G401.6 (cell line): ENCODE data around the gene DPYSL4.
"Not testable (repeated sequence)": the region's sequence is repeated elsewhere in the genome, so short reads cannot be mapped to it uniquely, and the experiment has no call there.

Experiments used
- FAIRE-seq: peaks from 2 replicates; lab custom pipeline; 2012; peaks lifted over from hg19 to GRCh38; lab: Jason Lieb, UNC

The DPYSL4 gene

DNA sequence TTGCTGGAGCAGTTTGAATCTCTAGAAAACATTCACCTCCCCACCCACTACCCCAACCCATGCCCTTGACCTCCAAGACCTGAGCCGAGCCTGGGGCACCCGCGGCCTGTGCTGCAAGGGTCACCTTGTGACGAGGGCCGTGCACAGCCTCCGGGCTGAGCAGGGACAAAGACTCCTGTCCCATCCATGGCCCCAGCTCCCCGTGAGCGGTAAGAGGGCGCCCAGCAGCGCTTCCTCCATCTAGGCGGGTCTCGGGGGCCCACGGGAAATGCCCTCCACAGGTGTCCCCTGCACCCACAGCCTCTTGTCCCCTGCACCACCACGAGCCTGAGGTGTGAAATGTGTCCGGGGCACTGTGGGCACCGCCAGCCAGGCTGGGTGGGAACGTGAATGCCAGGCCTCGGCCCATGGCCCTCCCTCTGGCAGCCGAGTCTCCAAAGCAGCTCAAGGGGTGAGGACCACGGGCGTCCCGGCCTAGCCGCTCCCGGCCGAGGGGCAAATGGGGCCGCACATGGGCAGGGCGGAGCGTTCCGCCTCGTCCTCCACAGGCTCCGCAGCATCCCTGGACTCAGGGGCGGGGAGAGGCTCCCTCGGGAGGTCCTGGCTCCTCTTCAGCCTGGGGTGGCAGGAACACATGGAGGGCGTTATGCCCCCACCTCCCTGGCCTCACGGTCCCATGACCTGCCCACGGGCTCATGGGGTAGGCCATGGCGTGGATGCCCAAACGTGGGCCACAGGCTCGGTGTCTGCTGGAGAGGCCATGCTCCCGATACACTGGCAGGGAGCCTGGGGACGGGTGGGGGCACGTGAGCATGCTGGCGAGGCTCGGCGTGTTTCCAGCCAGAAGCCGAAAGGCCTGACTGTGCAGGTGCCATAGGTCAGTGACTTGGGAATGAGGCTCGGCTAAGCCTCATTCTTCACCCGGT lies 21.1 kb downstream of the DPYSL4 start:
- no peak for FAIRE-seq

DNA sequence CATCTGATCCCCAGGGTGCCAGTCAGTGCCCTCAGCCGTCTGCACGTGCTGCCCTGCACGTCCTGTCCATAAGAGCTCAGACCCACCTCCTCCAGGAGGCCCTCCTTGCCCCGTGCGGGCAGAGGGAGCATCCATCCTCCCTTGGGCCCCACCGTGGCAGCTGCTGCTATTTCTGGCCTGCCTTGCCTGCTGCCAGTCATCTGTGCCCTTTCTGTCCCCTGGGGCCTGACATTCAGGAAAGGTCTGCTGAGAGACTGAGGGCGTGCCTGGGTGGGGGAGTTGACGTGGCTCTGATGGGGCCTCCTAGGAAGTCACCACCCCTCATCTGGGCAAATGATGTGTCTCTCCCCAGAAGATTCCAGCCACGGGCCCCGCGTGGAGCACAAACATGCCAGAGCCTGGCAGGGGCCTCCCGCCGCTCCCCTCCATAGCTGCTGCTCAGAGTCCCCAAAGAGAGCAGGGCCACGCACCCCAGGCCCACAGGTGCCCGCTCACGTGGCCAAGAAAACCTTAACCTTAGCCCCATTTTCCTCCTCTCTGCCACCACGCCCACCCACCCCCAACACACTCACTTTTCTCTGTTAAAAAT lies 21.8 kb downstream of the DPYSL4 start:
- no peak for FAIRE-seq

DNA sequence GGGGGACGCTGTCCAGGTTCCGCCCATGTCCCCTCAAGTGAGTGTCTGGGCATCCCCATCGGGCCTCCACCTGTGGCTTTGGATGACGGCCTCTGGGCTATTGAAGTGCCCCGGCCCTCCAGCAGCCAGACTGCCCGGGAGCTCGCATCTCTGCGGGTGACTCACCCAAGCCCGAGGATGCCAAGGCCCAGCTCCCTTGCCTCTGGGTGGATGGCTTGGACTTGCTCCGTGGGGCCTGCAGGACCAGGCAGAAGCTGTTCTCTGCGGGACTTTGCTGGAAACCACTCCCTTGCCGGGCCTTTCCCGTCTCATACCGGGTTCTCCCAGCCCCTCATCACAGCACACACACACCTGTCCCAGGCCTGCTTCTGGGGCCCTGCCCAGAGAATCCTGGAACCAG lies 22.4 kb downstream of the DPYSL4 start:
- no peak for FAIRE-seq

DNA sequence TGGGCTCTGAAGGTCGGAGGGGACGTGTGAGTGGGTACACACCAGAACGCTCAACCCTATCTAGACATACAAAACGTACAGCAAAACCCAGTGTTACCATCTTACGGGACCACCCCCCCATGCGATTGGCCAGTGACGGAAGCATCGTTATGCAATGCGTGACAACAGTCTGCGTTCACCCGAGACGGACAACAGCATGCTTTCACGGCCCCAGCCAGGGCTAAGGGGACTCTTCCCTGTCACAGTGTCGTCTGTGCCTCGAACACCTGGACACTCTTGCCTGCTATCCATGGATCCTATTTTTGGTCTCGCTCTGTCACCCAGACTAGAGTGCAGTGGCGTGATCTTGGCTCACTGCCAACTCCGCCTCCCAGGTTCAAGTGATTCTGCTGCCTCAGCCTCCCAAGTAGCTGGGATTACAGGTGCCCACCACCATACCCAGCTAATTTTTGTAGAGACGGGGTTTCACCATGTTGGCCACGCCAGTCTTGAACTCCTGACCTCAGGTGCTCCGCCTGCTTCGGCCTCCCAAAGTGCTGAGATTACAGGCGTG lies 23.3 kb downstream of the DPYSL4 start:
- no peak for FAIRE-seq

DNA sequence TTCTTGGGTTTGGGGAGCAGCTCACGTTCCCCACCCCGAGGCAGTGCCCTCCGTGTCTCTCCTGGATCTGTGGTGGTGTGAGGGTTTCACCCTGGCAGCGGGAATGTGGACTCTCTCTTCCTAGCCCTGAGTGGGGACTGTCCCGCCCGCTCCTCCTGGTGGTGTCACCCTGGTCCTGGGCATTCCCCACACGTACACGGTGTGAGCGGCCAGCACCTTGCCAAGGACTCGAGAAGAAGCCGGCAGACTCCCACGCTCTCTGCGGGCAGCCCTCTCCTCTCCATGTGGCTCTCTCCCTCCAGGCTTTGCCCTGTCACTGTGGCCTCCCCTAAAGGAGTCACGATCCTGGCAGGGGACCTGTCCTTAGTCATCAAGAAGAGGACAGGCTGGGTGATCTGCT lies 24.0 kb downstream of the DPYSL4 start:
- no peak for FAIRE-seq

DNA sequence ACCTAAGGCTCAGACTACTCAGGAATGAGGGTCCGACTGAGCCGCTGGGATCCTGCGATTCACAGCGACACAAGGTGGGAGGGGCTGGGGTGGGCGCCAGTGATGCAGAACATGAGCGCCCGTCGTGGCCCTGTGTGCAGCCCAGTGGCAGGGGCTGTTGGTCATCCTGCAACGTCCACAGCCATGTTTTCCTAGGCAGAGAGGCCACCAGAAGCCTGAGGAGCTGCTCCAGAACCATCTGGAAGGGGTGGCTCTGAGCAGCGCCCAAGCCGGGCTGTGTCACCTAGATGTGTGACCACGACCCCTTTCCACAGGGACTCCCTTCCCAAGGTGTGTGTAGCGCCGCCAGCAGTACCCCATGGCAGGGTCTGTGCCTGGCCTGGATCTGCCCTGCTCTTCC lies 24.5 kb downstream of the DPYSL4 start:
- no peak for FAIRE-seq

DNA sequence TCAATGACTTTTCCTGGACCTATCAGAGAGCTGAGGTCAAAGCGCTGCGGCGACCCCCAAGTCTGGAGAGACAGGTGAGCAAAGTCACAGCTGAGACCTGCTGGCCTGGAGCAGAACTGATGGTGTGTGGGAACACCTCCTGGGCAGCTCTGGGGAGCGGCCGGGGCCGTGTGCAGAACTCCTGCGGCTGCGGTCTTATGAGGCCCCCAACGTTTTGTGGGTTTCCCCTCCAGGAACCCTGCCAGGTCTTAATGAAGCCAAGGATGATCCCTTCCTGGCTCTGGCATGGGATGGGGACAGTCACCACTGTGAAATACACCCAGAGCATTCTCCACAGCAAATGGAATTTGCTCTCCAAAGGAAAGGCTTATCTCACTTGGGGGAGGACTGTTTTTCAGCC lies 26.1 kb downstream of the DPYSL4 start:
- FAIRE-seq, result no peak

DNA sequence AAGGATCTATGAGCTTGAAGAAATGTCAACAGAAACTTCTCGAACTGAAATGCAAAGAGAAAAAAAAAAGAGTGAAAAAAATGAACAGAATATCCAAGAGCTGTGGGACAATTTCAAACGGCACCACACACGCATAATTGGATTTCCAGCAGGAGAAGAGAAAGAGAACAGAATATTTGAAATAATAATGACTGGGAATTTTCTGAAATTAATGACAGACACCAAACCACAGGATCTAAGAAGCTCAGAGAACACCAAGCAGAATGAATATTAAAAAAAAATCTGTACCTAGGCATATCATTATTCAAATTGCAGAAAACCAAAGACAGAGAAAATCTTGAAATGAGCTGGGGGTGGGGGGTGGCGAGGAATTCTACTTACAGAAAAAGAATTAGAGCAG lies 27.2 kb downstream of the DPYSL4 start:
- no peak for FAIRE-seq

DNA sequence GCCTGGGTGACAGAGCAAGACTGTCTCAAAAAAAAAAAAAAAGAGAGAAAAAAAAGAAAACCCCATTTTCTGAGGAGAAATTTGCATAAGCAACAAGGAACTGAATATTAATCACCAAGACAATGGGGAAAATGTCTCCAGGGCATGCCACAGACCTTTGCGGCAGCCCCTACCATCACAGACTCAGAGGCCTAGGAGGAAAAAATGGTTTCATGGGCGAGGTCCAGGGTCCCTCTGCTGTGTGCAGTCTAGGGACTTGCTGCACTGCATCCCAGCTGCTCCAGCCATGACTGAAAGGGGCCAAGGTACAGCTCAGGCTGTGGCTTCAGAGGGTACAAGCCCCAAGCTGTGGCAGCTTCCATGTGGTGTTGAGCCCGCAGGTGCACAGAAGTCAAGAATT lies 29.7 kb downstream of the DPYSL4 start:
- not testable (repeated sequence) for FAIRE-seq

DNA sequence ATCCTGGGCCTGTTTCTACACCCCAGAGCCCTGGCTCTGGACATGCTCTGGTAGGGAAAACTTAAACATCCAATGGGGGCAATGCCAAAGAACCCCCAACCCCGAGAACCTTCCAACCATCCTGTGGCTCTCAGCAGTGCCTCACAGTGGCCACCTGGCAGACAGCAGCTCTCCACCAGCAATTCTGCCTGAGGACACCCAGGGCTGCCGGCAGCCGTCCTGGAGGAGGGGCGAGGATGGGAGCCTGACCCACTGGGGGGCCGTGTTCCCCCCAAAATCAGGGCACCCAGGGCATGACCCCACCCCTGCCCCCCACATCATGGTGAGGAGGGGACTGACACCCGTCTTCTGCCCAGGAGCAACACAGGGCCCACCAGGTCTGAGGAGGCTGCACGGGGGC lies 32.7 kb downstream of the DPYSL4 start:
- FAIRE-seq, result no peak

DNA sequence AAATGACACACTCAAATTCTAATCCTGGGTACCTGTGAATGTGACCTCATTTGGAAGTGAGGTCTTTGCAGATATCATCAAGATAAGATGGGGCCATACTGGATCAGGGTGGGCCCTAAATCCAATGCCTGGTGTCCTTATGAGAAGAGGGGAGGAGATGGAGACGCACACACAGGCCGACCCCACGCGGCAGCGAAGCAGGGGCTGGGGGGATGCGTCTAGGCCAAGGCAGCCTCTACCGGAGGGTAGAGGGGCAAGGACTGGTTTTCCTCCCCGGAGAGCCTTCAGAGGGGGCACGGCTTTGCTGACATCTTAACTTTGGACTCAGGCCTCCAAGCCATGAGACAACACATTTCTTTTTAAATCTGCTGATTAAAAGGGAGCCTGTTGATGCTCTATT lies 33.3 kb downstream of the DPYSL4 start:
- FAIRE-seq, result no peak

DNA sequence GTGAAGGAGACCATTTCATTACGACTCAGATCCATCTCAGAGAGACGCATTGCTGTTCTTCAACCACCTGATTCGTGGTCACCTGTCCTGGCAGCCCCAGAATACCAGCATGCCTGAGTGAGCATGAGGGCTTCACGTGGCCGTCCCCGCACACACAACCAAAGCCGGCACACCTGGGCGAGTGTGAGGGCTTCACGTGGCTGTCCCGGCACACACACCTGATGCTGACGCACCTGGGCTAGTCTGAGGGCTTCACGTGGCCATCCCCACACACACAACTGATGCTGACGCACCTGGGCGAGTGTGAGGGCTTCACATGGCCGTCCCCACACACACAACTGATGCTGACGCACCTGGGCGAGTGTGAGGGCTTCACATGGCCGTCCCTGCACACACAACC lies 34.2 kb downstream of the DPYSL4 start:
- FAIRE-seq, result not testable (repeated sequence)

DNA sequence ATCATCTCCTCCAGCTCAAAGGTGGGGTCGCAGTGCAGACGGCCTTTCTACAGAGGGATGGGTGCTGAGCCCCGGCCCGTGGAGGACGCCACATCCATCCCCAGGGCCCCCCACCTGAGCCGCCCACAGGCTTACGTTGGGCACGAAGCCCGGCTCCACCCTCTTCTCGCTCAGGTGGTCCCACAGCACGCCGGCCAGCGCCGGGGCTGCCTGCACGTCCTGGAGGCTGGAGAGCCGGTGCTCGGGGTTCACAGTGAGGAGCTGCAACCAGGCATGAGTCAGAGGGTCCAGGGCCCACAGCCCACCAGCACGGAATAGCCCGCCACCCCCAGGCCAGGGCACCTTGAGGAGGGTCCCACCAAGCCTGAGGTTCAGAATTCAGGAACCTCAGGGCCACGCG lies 36.0 kb downstream of the DPYSL4 start:
- FAIRE-seq, result no peak

DNA sequence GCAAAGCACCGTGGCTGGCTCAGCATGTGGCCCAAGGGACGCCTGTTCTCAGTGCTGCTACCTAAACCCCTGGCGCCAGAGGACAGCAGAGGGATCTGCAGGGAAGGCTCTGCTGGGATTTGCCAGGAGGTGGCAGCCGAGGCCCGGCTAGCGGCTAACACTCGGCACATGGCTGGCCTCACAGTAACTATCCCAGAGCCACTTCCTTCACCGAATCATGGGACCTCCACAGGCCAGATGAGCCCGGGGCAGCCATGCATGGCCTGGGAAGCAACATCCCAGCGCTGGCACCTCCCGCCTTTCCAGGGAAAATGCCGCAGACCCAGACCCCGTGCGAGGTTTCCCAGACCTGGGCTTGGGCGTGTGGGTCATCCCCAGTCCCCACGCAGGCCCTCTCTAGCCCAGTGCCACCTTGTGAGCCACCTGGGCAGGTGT lies 36.4 kb downstream of the DPYSL4 start:
- peak; percentile 34 for FAIRE-seq

DNA sequence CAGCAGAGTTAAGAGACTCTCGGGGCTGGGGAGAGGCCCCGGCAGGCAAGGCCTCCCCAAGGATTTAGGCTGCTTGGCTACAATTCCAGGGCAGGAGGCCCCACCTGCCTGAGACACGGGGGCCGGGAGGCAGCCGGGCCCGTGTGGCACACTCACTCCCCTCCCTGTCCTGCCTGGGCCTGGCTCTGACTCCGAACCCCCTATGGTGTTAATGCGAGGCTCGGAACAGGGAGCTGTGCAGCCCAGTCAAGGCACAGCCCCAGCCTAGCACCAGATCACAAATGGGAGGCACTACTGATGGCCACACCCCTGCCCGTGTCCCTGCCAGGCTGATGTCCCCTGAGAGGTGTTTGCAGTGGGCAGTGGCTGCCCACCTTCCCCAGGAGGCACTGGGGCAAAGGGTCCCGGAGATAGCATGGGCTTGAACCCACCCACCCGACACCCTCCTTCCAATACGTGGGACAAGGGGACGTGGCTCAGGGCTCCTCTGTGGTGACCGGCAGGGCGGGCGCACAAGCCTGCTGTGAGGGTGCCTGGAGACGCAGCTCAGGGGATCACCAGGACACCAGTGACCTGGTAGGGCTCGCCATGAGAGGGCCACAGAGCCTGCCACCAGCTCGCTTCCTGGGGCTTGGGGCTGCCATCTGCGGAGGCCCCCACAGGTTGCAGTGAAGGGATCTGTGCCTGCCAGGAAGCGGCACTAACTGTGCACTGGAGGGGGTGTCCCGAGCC lies 37.0 kb downstream of the DPYSL4 start:
- FAIRE-seq, result no peak

DNA sequence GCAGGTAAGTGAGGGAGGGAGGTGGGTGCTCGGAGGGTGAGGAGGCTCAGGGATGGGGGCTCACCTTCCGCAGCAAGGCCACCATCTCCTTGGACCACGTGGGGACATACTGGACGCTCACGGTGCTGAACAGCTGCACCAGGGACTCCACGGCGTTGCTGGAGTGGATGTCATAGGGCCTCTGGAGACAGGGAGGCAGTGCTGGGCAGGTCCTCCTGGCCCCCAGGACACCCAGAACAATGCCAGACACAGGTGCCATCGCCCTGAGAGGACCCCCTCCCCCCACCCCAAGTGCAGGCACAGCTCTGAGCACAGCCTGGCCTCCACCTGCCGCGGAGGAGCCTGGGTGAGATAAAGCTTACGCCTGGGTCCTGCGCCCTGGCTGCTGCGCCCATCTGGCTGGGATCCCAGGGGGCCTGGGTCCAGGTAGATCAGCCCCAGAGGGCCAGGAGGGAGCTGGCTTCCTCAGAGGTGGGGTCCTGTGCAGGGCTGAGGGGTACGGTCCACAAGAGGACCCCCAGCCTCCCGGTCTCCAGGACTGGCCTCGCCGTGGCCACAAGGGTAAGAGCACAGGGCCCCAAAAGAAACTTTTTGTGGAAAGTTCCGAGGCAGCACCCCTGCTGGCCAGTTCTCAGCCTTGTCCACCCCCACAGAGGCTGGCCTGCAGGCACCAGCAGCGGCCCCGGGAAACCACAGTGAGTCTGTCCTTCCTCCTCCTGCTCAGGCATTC lies 37.8 kb downstream of the DPYSL4 start:
- no peak for FAIRE-seq

DNA sequence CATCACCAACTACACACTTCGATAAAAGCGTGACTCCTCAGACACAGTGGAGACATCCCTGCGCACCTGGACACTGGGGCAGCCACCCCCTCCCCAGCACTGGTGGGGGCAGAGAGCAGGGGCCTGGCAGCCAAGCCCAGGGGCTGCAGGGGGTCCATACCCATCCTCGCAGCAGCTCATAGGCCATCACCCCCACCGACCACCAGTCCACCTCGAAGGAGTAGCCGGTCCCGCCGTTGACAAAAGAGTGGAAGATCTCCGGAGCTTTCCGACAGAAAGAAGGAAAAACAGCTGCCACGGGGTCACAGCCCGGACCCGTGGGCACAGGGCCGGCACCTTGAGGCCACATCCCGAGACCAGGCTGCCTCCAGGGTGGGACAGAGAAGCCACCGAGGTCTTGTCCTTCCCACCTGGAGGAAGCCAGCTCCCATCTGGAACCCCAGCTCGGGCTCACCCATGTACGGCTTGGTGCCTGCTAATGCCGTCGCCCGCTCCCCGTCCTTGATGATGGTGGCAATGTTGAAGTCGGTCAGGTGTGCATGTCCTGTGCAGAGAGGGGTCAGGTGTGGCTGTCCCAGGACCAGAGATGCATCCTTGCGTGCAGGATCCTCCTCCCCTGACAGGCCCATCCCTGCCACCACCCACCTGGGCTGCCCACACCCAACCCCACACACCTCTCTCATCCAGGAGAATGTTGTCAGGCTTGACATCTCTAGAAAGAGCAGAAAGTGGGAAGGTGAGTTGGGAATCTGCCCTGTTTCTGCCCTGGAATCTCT lies 38.5 kb downstream of the DPYSL4 start:
- no peak for FAIRE-seq

DNA sequence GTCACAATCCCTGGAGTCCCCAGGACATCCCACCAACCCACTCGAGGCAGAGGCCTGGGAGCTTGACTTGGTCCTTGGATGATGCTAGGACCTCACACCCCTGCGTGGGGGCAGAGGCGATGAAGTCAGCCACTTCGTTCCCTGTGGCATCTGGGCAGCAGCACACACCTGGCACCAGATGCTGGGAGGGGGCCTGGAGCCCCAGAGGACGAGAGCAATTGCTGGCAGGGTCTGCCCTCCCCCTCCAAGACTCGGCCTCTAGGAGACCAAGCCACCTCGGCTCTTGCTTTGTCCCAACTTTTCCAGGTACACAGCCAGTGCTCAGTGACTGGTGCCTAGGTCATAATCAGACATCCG lies 39.1 kb downstream of the DPYSL4 start:
- FAIRE-seq, result no peak

DNA sequence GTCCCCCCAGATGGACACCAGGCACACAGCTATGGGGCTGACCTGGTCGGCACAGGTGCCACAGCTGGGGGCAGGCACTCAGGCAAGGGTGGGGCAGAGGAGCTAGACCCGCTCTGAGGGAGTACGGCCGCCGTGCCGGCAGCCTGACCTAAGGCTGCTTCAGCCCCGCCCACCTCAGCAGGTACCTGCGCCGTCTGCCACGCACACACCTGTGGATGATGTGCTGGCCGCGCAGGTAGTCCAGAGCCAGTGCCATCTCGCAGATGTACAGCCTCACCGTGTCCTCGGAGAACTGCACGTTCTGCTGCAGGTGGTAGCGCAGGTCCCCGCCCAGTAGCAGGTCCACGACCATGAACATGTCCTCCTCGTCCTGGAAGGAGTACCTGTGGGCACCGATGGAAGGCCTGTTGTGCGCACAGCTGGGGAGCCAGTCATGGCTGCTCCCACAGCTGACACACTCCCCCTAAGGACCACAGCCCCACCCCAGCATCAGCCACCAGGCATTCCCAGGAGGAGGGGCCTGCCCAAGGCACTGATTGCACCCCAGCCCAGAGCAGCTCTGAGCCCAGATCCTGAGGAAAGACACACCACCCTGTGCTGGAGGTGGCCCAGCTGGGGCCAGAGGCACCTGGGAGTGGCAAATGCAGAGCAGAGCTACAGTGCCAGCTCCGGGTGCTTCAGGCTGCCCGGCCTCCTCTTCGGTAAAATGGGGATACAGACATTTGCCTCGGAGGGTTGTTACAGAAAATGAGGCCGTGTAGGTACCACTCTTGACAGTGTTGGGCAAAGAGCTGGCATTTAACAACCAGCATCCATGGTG lies 40.0 kb downstream of the DPYSL4 start:
- no peak for FAIRE-seq

DNA sequence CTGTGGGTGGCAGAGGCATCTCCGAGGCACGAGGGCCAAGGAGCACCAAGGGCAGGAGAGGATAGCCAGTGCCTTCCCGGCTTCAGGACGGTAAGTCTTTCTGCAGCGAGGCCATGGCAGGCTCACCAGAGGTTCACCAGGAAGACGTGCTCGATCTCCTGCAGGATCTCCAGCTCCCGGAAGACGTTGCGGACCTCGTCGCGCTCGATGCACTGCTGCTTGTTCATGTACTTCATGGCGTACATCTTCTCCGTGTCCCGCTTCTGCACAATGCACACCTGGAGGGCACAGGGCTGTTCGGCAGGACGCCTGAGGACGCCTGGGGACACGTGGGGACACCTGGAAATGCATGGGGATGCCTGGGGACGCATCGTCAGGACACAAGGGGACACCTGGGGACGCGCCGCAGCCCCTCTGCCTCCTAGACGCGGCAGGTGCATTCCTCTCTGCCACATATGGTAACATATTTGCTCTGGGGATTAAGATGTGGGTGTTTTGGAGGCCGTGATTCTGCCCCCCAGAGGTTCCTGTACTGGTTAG lies 41.2 kb downstream of the DPYSL4 start:
- FAIRE-seq, result no peak
